ENCODE results near the gene COX20. TPM values are rescaled to one million over a fixed set of nuclear protein-coding genes. Genes with fewer than 3 reads are reported as not detected.
A peak's percentile ranks its signal among the peaks of the same experiment; 100 is the strongest.

Gene COX20
- total and polyA plus RNA-seq, 2 donors (not counting 1 experiment from before 2014, with no cell fraction given): 22.8 to 51.5 TPM

- H3K27me3 ChIP-seq (ENCODE audit: control insufficient read depth, insufficient read depth, low read length): no peaks in the 10 kb centered on the region
- H3K27ac ChIP-seq (ENCODE audit: insufficient read depth, low read length): no peak overlapping the region
- H3K9me3 ChIP-seq (ENCODE audit: control insufficient read depth, insufficient read depth, low read depth, low read length): no peaks in the 10 kb centered on the region
- no peak overlapping the region for H3K9ac ChIP-seq (ENCODE audit: insufficient read depth, low read length)
- TF ChIP-seq CTCF (conservative IDR thresholded peaks at IDR 0.05 in 1 of 2, IDR thresholded peaks at IDR 0.05 in 1 of 2; ENCODE audit: low read depth in 1 of 2, low read length in 2 of 2) (no peak), EZH2 (IDR thresholded peaks at IDR 0.05; ENCODE audit: low read length, missing control alignments) (no peak)
- no peak overlapping the region for H3K4me3 ChIP-seq (replicated peaks in 1 of 4; ENCODE audit: control extremely low read depth in 1 of 4, insufficient read depth in 1 of 4, low read depth in 3 of 4, low read length in 4 of 4)
- no peak overlapping the region for H2AFZ ChIP-seq (ENCODE audit: low read length)
- no peak for DNase-seq (ENCODE audit: low read depth in 2 of 2)
- no peaks in the 10 kb centered on the region for H3K36me3 ChIP-seq (ENCODE audit: control insufficient read depth, insufficient read depth, low read length)
- no peaks in the 10 kb centered on the region for H3K4me1 ChIP-seq (ENCODE audit: control insufficient read depth, extremely low read depth, insufficient read depth, low read length)
- H3K4me2 ChIP-seq (ENCODE audit: extremely low read depth, insufficient read depth, low read length): no peak overlapping the region
- H4K20me1 ChIP-seq (ENCODE audit: control insufficient read depth, extremely low read depth, insufficient read depth, low read length): no peaks in the 10 kb centered on the region
- no peaks in the 10 kb centered on the region for H3K79me2 ChIP-seq (ENCODE audit: control insufficient read depth, insufficient read depth, low read length)
These were observed 45.7 kb upstream of the COX20 start for GRCh38 chr1:244789731-244790130.

- Histone ChIP-seq H3K27me3 (ENCODE audit: control insufficient read depth, insufficient read depth, low read length) (no peaks in the 10 kb centered on the region), H3K4me1 (ENCODE audit: control insufficient read depth, extremely low read depth, insufficient read depth, low read length) (no peaks in the 10 kb centered on the region), H3K79me2 (ENCODE audit: control insufficient read depth, insufficient read depth, low read length) (no peaks in the 10 kb centered on the region), H3K9ac (ENCODE audit: insufficient read depth, low read length) (no peak overlapping the region), H3K27ac (ENCODE audit: insufficient read depth, low read length) (no peak overlapping the region), H3K4me2 (ENCODE audit: extremely low read depth, insufficient read depth, low read length) (no peak overlapping the region), H3K36me3 (ENCODE audit: control insufficient read depth, insufficient read depth, low read length) (no peaks in the 10 kb centered on the region), H3K9me3 (ENCODE audit: control insufficient read depth, insufficient read depth, low read depth, low read length) (no peaks in the 10 kb centered on the region), H3K4me3 (replicated peaks in 1 of 4; ENCODE audit: control extremely low read depth in 1 of 4, insufficient read depth in 1 of 4, low read depth in 3 of 4, low read length in 4 of 4) (no peak overlapping the region), H4K20me1 (ENCODE audit: control insufficient read depth, extremely low read depth, insufficient read depth, low read length) (no peaks in the 10 kb centered on the region), H2AFZ (ENCODE audit: low read length) (no peak overlapping the region)
- DNase-seq (ENCODE audit: low read depth in 2 of 2): no peak
- TF ChIP-seq CTCF (conservative IDR thresholded peaks at IDR 0.05 in 1 of 2, IDR thresholded peaks at IDR 0.05 in 1 of 2; ENCODE audit: low read depth in 1 of 2, low read length in 2 of 2) (no peak), EZH2 (IDR thresholded peaks at IDR 0.05; ENCODE audit: low read length, missing control alignments) (no peak)
These were observed 44.4 kb upstream of the COX20 start for GRCh38 chr1:244791061-244791460.

- no peak overlapping the region for H3K4me3 ChIP-seq (replicated peaks in 1 of 4; ENCODE audit: control extremely low read depth in 1 of 4, insufficient read depth in 1 of 4, low read depth in 3 of 4, low read length in 4 of 4)
- DNase-seq (ENCODE audit: low read depth in 2 of 2): peak; percentile 45 to 72
- H2AFZ ChIP-seq (ENCODE audit: low read length): no peak overlapping the region
- H3K4me2 ChIP-seq (ENCODE audit: extremely low read depth, insufficient read depth, low read length): peak overlapping the region; percentile 38
- H3K27me3 ChIP-seq (ENCODE audit: control insufficient read depth, insufficient read depth, low read length): no peaks in the 10 kb centered on the region
- H3K4me1 ChIP-seq (ENCODE audit: control insufficient read depth, extremely low read depth, insufficient read depth, low read length): no peaks in the 10 kb centered on the region
- H4K20me1 ChIP-seq (ENCODE audit: control insufficient read depth, extremely low read depth, insufficient read depth, low read length): no peaks in the 10 kb centered on the region
- no peak overlapping the region for H3K9ac ChIP-seq (ENCODE audit: insufficient read depth, low read length)
- H3K27ac ChIP-seq (ENCODE audit: insufficient read depth, low read length): no peak overlapping the region
- H3K79me2 ChIP-seq (ENCODE audit: control insufficient read depth, insufficient read depth, low read length): no peaks in the 10 kb centered on the region
- no peaks in the 10 kb centered on the region for H3K9me3 ChIP-seq (ENCODE audit: control insufficient read depth, insufficient read depth, low read depth, low read length)
- TF ChIP-seq CTCF (conservative IDR thresholded peaks at IDR 0.05 in 1 of 2, IDR thresholded peaks at IDR 0.05 in 1 of 2; ENCODE audit: low read depth in 1 of 2, low read length in 2 of 2) (no peak), EZH2 (IDR thresholded peaks at IDR 0.05; ENCODE audit: low read length, missing control alignments) (no peak)
- H3K36me3 ChIP-seq (ENCODE audit: control insufficient read depth, insufficient read depth, low read length): no peaks in the 10 kb centered on the region
These were observed 43.1 kb upstream of the COX20 start for GRCh38 chr1:244792188-244792850.

Data from fibroblast of lung (primary cell).